CD14-positive monocyte (primary cell): ENCODE measurements around the gene ADIG. TPM values are rescaled to one million over a fixed set of nuclear protein-coding genes. Genes with fewer than 3 reads are reported as not detected.

Experiments
- DNase-seq, 3 donors: peaks; one replicate each; pipeline ENCODE4 v3.0.0-alpha.2; 2011 to 2022
- H2AFZ ChIP-seq: 2 replicates; pipeline ENCODE4 v1.6.0; 2012; ENCODE audit warnings: mild to moderate bottlenecking, low read depth, low read length, inconsistent platforms; ENCODE audit not compliant: insufficient read depth, poor library complexity, severe bottlenecking
- H3K27ac ChIP-seq, 2 donors: 1 replicate in 1 of 2; 2 replicates in 1 of 2; pipeline ENCODE4 v1.5.1; 2012 to 2013; ENCODE audit warnings: low read length in 2 of 2, control low read depth in 1 of 2, inconsistent platforms in 1 of 2, low read depth in 1 of 2, mild to moderate bottlenecking in 1 of 2
- H3K27me3 ChIP-seq, 2 donors: one replicate each; pipeline versions ENCODE4 v1.6.0 to v1.6.1; 2011 to 2013; ENCODE audit warnings: low read length in 2 of 2; ENCODE audit not compliant: control insufficient read depth in 2 of 2, insufficient read depth in 2 of 2
- H3K36me3 ChIP-seq, 2 donors: replicated peaks in 1 of 2; 1 replicate in 1 of 2; 2 replicates in 1 of 2; pipeline versions ENCODE4 v1.5.1 to v1.6.1; 2012 to 2013; ENCODE audit warnings: low read length in 2 of 2, control low read depth in 1 of 2, inconsistent platforms in 1 of 2, mild to moderate bottlenecking in 1 of 2; ENCODE audit not compliant: insufficient read depth in 2 of 2, control insufficient read depth in 1 of 2
- H3K4me1 ChIP-seq, 2 donors: 1 replicate in 1 of 2; 2 replicates in 1 of 2; pipeline versions ENCODE4 v1.5.1 to v1.6.1; 2012 to 2013; ENCODE audit warnings: low read length in 2 of 2, control low read depth in 1 of 2, inconsistent platforms in 1 of 2, mild to moderate bottlenecking in 1 of 2, moderate library complexity in 1 of 2; ENCODE audit not compliant: insufficient read depth in 2 of 2, control insufficient read depth in 1 of 2
- H3K4me2 ChIP-seq: replicated peaks from 2 replicates; pipeline ENCODE3; 2012; ENCODE audit warnings: low read length, moderate library complexity, mild to moderate bottlenecking; ENCODE audit not compliant: poor library complexity, severe bottlenecking; ENCODE audit errors: extremely low read depth
- H3K4me3 ChIP-seq, 3 experiments: fragments of 200-600 bp in 1 of 3; sonication (generic) in 1 of 3; replicated peaks in 1 of 3; 1 replicate in 2 of 3; 2 replicates in 1 of 3; pipeline ENCODE4 v1.5.1; 2011 to 2013; ENCODE audit warnings: low read length in 3 of 3, mild to moderate bottlenecking in 3 of 3, control low read depth in 2 of 3, low read depth in 2 of 3, inconsistent platforms in 1 of 3, moderate library complexity in 1 of 3
- H3K79me2 ChIP-seq: 2 replicates; pipeline ENCODE4 v1.6.0; 2012; ENCODE audit warnings: mild to moderate bottlenecking, control low read depth, inconsistent platforms, low read length, moderate library complexity; ENCODE audit not compliant: insufficient read depth
- H3K9ac ChIP-seq: 2 replicates; pipeline ENCODE4 v1.6.0; 2017; ENCODE audit warnings: low read length, mild to moderate bottlenecking; ENCODE audit not compliant: insufficient read depth, poor library complexity, severe bottlenecking
- H3K9me3 ChIP-seq, 2 donors: replicated peaks in 1 of 2; 1 replicate in 1 of 2; 2 replicates in 1 of 2; pipeline versions ENCODE4 v1.5.1 to v1.6.1; 2012 to 2013; ENCODE audit warnings: low read length in 2 of 2, control low read depth in 1 of 2; ENCODE audit not compliant: control insufficient read depth in 1 of 2, insufficient read depth in 1 of 2
- H4K20me1 ChIP-seq: 2 replicates; pipeline ENCODE4 v1.6.0; 2012; ENCODE audit warnings: mild to moderate bottlenecking, low read length, control low read depth, moderate library complexity; ENCODE audit not compliant: insufficient read depth
- H3K27ac Mint-ChIP-seq, 7 donors: one replicate each; pipeline ENCODE4 v1.8.0; 2020; ENCODE audit warnings: mild to moderate bottlenecking in 7 of 7, mixed read lengths in 7 of 7, moderate library complexity in 6 of 7, inconsistent platforms in 2 of 7
- H3K27me3 Mint-ChIP-seq, 3 donors: one replicate each; pipeline ENCODE4 v1.8.0; 2021 to 2022; ENCODE audit warnings: low read depth in 3 of 3, mild to moderate bottlenecking in 3 of 3, mixed read lengths in 3 of 3, moderate library complexity in 3 of 3, inconsistent platforms in 1 of 3
- H3K36me3 Mint-ChIP-seq, 2 donors: one replicate each; pipeline ENCODE4 v1.8.0; 2020; ENCODE audit warnings: mixed read lengths in 2 of 2, inconsistent platforms in 1 of 2, mild to moderate bottlenecking in 1 of 2
- H3K4me1 Mint-ChIP-seq: one replicate; pipeline ENCODE4 v1.8.0; 2020; ENCODE audit warnings: mild to moderate bottlenecking, mixed read lengths
- H3K4me3 Mint-ChIP-seq, 2 donors: one replicate each; pipeline ENCODE4 v1.8.0; 2020; ENCODE audit warnings: mild to moderate bottlenecking in 2 of 2, mixed read lengths in 2 of 2, moderate library complexity in 1 of 2
- H3K9me3 Mint-ChIP-seq, 7 donors: one replicate each; pipeline ENCODE4 v1.8.0; 2020 to 2022; ENCODE audit warnings: mixed read lengths in 7 of 7, mild to moderate bottlenecking in 6 of 7, moderate library complexity in 6 of 7, inconsistent platforms in 2 of 7
- CTCF ChIP-seq: fragments of 200-600 bp; IDR thresholded peaks from one replicate; pipeline ENCODE4 v1.8.0; 2022; ENCODE audit warnings: antibody characterized with exemption, mild to moderate bottlenecking
- WGBS: methylation state at CpG from one replicate; pipeline ENCODE4 v1.1.5; 2013; ENCODE audit warnings: missing lambda C conversion rate; ENCODE audit not compliant: insufficient coverage; 5-methylcytosine and 5-hydroxymethylcytosine counted together
- intact Hi-C, 2 donors: fragments of 100-400 bp; cut with micrococcal nuclease; formaldehyde crosslinking; loops; one replicate each; pipeline versions ENCODE4 v1.15.0 to v1.15.1; 2023
- polyA plus RNA-seq, 3 donors: library from polyadenylated mRNA; depleted of rRNA in 1 of 3; unstranded in 2 of 3; stranded (reverse) in 1 of 3; fragments of 300-500 nt in 2 of 3; fragments of >200 nt in 1 of 3; fragmentation: Illumina TruSeq in 2 of 3; gene quantifications; 1 replicate in 2 of 3; 2 replicates in 1 of 3; pipeline ENCODE4 v1.2.3, GENCODE V29; 2012 to 2021

ADIG gene
- polyA plus RNA-seq, 3 donors: not detected

- TF ChIP-seq CTCF: no peak
- Histone ChIP-seq H3K9ac (no peak overlapping the region), H3K9me3 (no peaks in the 10 kb centered on the region), H3K27ac (no peak overlapping the region), H3K4me2 (no peak overlapping the region), H4K20me1 (no peaks in the 10 kb centered on the region), H3K4me3 (no peak overlapping the region), H2AFZ (no peak overlapping the region), H3K27me3 (no peaks in the 10 kb centered on the region), H3K4me1 (no peaks in the 10 kb centered on the region), H3K79me2 (no peaks in the 10 kb centered on the region), H3K36me3 (peaks cover 89 to 99% of the 10 kb centered on the region in 2 donors)
- no peak overlapping the region for H3K27ac Mint-ChIP-seq
- H3K36me3 Mint-ChIP-seq: peaks cover 76 to 79% of the 10 kb centered on the region in 2 donors
- no peak for DNase-seq
- intact Hi-C loops: no loop called here
- no peak overlapping the region for H3K4me3 Mint-ChIP-seq
- H3K27me3 Mint-ChIP-seq: no peaks in the 10 kb centered on the region
- H3K9me3 Mint-ChIP-seq: no peaks in the 10 kb centered on the region
- no peaks in the 10 kb centered on the region for H3K4me1 Mint-ChIP-seq
- no CpG with 5 or more reads among the region's 2 CpGs for WGBS
Measured at GRCh38 chr20:38545771-38546170, 35.2 kb upstream of the ADIG start.

- Histone ChIP-seq H3K27ac (no peak overlapping the region), H2AFZ (no peak overlapping the region), H3K4me2 (no peak overlapping the region), H3K79me2 (no peaks in the 10 kb centered on the region), H3K9me3 (no peaks in the 10 kb centered on the region), H4K20me1 (no peaks in the 10 kb centered on the region), H3K4me1 (no peaks in the 10 kb centered on the region), H3K36me3 (peaks cover 83 to 99% of the 10 kb centered on the region in 2 donors), H3K27me3 (no peaks in the 10 kb centered on the region), H3K4me3 (no peak overlapping the region), H3K9ac (no peak overlapping the region)
- Mint-ChIP-seq H3K9me3 (no peaks in the 10 kb centered on the region), H3K4me3 (no peak overlapping the region), H3K27ac (no peak overlapping the region), H3K27me3 (no peaks in the 10 kb centered on the region), H3K36me3 (peaks cover 59 to 62% of the 10 kb centered on the region in 2 donors), H3K4me1 (no peaks in the 10 kb centered on the region)
- TF ChIP-seq CTCF: no peak
- WGBS: no CpG with 5 or more reads among the region's 3 CpGs
- no peak for DNase-seq
- intact Hi-C loops: no loop called here
Measured at GRCh38 chr20:38547288-38548085, 33.5 kb upstream of the ADIG start.
